A673 (cell line): ENCODE results near the gene RTN4RL1. TPM values are rescaled to one million over a fixed set of nuclear protein-coding genes. Genes with fewer than 3 reads are reported as not detected.

ENCODE experiments used
- BruUV-seq: library from RNA; stranded (reverse); fragments of 400-500 nt; replicated peaks from 2 replicates; lab custom pipeline; 2021; lab: Mats Ljungman, UMichigan
- CTCF ChIA-PET: fragments of 300-600 bp; sonication (Branson Sonifier 250); formaldehyde crosslinking; loops from one replicate; lab custom pipeline; 2022; ENCODE audit warnings: antibody characterized with exemption; lab: Charles Lee
- POLR2A ChIA-PET: fragments of 300-600 bp; sonication (Branson Sonifier 250); formaldehyde crosslinking; loops from one replicate; lab custom pipeline; 2022; ENCODE audit warnings: antibody characterized with exemption; ENCODE audit not compliant: low non-redundant PET; lab: Charles Lee
- DNase-seq: peaks from one replicate; pipeline ENCODE4 v3.0.0-alpha.2; 2015; ENCODE audit warnings: low spot score
- H3K27ac ChIP-seq: fragments of 200-600 bp; sonication (generic); 2 replicates; pipeline ENCODE4 v1.5.1; 2016; ENCODE audit warnings: mixed run types, low read depth, mild to moderate bottlenecking, mixed read lengths, antibody characterized with exemption, low read length; ENCODE audit not compliant: poor library complexity, severe bottlenecking
- H3K27me3 ChIP-seq: fragments of 200-600 bp; sonication (generic); replicated peaks from 2 replicates; pipeline ENCODE4 v1.6.1; 2017; ENCODE audit warnings: mixed run types, low read depth, mild to moderate bottlenecking, mixed read lengths, antibody characterized with exemption, low read length; ENCODE audit not compliant: insufficient read depth, poor library complexity
- H3K36me3 ChIP-seq: fragments of 200-600 bp; sonication (generic); 2 replicates; pipeline ENCODE4 v1.6.1; 2016; ENCODE audit warnings: mixed run types, mild to moderate bottlenecking, mixed read lengths, antibody characterized with exemption, low read length; ENCODE audit not compliant: insufficient read depth, poor library complexity, severe bottlenecking
- H3K4me1 ChIP-seq: fragments of 200-600 bp; sonication (generic); 2 replicates; pipeline ENCODE4 v1.6.1; 2017; ENCODE audit warnings: mixed run types, mild to moderate bottlenecking, mixed read lengths, antibody characterized with exemption, low read length; ENCODE audit not compliant: insufficient read depth, poor library complexity, severe bottlenecking
- H3K4me3 ChIP-seq: fragments of 200-600 bp; sonication (generic); 2 replicates; pipeline ENCODE4 v1.5.1; 2016; ENCODE audit warnings: low read depth, mixed run types, mild to moderate bottlenecking, mixed read lengths, low read length; ENCODE audit not compliant: poor library complexity, severe bottlenecking
- H3K9me3 ChIP-seq: fragments of 200-600 bp; sonication (generic); 2 replicates; pipeline ENCODE4 v1.6.1; 2016; ENCODE audit warnings: mixed run types, low read depth, mild to moderate bottlenecking, mixed read lengths, antibody characterized with exemption, low read length; ENCODE audit not compliant: poor library complexity, severe bottlenecking
- CTCF ChIP-seq: fragments of 300-800, 200-600 bp; sonication (generic); conservative IDR thresholded peaks from 2 replicates; pipeline ENCODE4 v1.5.1; 2017; ENCODE audit warnings: low read depth, mild to moderate bottlenecking, antibody characterized with exemption, low read length, moderate library complexity, mixed read lengths
- EZH2 ChIP-seq: fragments of 200-600 bp; sonication (generic); IDR thresholded peaks from 2 replicates; pipeline ENCODE4 v1.6.1; 2017; ENCODE audit warnings: borderline replicate concordance, low read depth, mild to moderate bottlenecking, mixed read lengths, antibody characterized with exemption, low read length; ENCODE audit not compliant: poor library complexity, severe bottlenecking
- intact Hi-C: fragments of 100-400 bp; cut with micrococcal nuclease; formaldehyde crosslinking; loops from one replicate; pipeline ENCODE4 v1.10.0; 2022; ENCODE audit not compliant: unreplicated experiment
- total RNA-seq: library from RNA; stranded (reverse); gene quantifications from 2 replicates; pipeline ENCODE4 v1.2.3, GENCODE V29; 2021

RTN4RL1 gene
- total RNA-seq, 1 experiment from 2014 or later, result 0.80 TPM

GRCh38 chr17:1941272-1942065 lies 83.7 kb downstream of the RTN4RL1 start:
- Histone ChIP-seq H3K27me3 (no peaks in the 10 kb centered on the region), H3K36me3 (no peaks in the 10 kb centered on the region), H3K9me3 (no peaks in the 10 kb centered on the region), H3K27ac (no peak overlapping the region), H3K4me3 (no peak overlapping the region), H3K4me1 (peaks cover 31% of the 10 kb centered on the region)
- POLR2A ChIA-PET, result no interaction called here
- CTCF ChIA-PET, result no interaction called here
- no peak for DNase-seq
- TF ChIP-seq EZH2, result no peak
- no peak for TF ChIP-seq CTCF
- no TSS peak for BruUV-seq
- intact Hi-C loops, result no loop called here

GRCh38 chr17:1940810-1941185 lies 84.3 kb downstream of the RTN4RL1 start:
- no peak overlapping the region for H3K4me3 ChIP-seq
- TF ChIP-seq EZH2 (no peak), CTCF (no peak)
- H3K9me3 ChIP-seq, result no peaks in the 10 kb centered on the region
- no peak overlapping the region for H3K27ac ChIP-seq
- H3K4me1 ChIP-seq, result peaks cover 31% of the 10 kb centered on the region
- CTCF ChIA-PET, result no interaction called here
- BruUV-seq, result no TSS peak
- H3K27me3 ChIP-seq, result no peaks in the 10 kb centered on the region
- H3K36me3 ChIP-seq, result no peaks in the 10 kb centered on the region
- DNase-seq, result no peak
- intact Hi-C loops, result no loop called here
- POLR2A ChIA-PET, result no interaction called here

- DNase-seq, result peak; percentile 82
- peaks cover 31% of the 10 kb centered on the region for H3K4me1 ChIP-seq
- H3K9me3 ChIP-seq, result no peaks in the 10 kb centered on the region
- H3K27me3 ChIP-seq, result no peaks in the 10 kb centered on the region
- no peak overlapping the region for H3K4me3 ChIP-seq
- TF ChIP-seq CTCF (no peak), EZH2 (no peak)
- ChIA-PET CTCF (interaction anchor here (0.6 kb wide), 1 partner anchor 31 kb away, joined by 3 read pairs; no protein-coding TSS in a partner anchor), POLR2A (interaction anchor here (0.6 kb wide), 1 partner anchor 18 kb away, joined by 7 read pairs; no protein-coding TSS in a partner anchor)
- intact Hi-C loops, result no loop called here
- H3K27ac ChIP-seq, result peak overlapping the region; percentile 38
- no TSS peak for BruUV-seq
- no peaks in the 10 kb centered on the region for H3K36me3 ChIP-seq
Measured at GRCh38 chr17:1939981-1940809, 84.9 kb downstream of the RTN4RL1 start.
